ENCODE measurements around the gene C10orf120.

C10orf120 gene

DNA sequence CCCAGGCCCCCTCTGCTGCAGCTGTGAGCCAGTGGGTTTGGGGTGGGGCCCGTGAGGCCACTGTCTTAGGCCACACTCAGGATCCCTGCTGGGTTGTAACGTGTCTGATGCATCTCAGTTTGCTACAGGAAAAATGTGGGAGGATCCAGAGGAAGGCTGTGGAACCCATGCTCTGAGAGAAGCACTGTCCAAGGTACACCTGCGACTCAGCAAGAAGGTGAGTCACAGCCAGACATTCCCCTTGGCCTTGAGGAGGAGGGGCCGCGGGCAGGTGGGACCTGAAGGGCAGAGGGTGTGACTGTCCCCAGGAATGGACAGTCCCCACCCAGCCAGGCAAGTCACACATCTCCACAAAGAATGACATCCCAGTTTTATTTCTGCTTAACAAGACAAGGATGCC, 27.8 kb upstream of the C10orf120 start:
- no peak overlapping the region for H3K4me3 ChIP-seq (ENCODE audit: insufficient read depth, low read depth, low read length)
- no peaks in the 10 kb centered on the region for H3K9me3 ChIP-seq (ENCODE audit: control insufficient read depth, low read length)
- H3K36me3 ChIP-seq (ENCODE audit: control insufficient read depth, insufficient read depth, low read length) = no peaks in the 10 kb centered on the region
- 81 to 88% methylated on average over 5 of the region's 5 CpGs for WGBS, 2 experiments
- H3K27me3 ChIP-seq (ENCODE audit: control insufficient read depth, insufficient read depth, low read length, poor library complexity, severe bottlenecking) = no peaks in the 10 kb centered on the region
- no peaks in the 10 kb centered on the region for H3K4me1 ChIP-seq (ENCODE audit: control insufficient read depth, insufficient read depth, low read length)
- H3K27ac ChIP-seq (ENCODE audit: insufficient read depth, low read depth, low read length, poor library complexity, severe bottlenecking) = no peak overlapping the region

DNA sequence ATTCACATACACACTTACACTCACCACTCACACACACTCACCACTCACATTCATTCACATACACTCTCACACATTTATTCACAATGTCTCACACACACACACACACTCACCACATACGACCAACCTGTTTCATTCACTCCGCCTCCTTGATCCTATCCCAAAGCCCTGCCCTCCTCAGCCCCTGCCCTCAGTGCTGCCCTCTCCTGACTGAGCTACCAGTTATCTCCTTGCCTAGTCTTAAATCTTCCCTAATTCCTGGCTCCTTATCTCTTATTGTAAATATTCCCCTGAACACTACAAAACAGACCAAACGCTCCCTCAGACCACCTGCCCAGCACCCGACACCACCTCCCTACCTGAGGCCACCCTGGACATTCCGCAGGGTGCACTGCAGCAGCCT, 26.1 kb upstream of the C10orf120 start:
- Histone ChIP-seq H3K36me3 (ENCODE audit: control insufficient read depth, insufficient read depth, low read length) (no peaks in the 10 kb centered on the region), H3K4me1 (ENCODE audit: control insufficient read depth, insufficient read depth, low read length) (no peaks in the 10 kb centered on the region), H3K27me3 (ENCODE audit: control insufficient read depth, insufficient read depth, low read length, poor library complexity, severe bottlenecking) (no peaks in the 10 kb centered on the region), H3K27ac (ENCODE audit: insufficient read depth, low read depth, low read length, poor library complexity, severe bottlenecking) (no peak overlapping the region), H3K4me3 (ENCODE audit: insufficient read depth, low read depth, low read length) (no peak overlapping the region), H3K9me3 (ENCODE audit: control insufficient read depth, low read length) (no peaks in the 10 kb centered on the region)
- WGBS, 2 experiments = 89% methylated on average over 5 of the region's 5 CpGs

DNA sequence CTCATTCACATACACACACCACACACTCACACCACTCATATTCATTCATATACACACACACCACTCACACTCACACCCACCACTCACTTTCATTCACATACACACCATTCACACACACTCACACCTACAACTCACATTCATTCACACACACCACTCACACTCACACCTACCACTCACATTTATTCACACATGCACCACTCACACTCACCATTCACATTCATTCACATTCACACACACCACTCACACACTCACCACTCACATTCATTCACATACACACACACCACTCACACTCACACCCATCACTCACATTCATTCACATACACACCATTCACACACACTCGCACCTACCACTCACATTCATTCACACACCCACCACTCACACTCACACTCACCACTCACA, 25.4 kb upstream of the C10orf120 start:
- H3K27ac ChIP-seq (ENCODE audit: insufficient read depth, low read depth, low read length, poor library complexity, severe bottlenecking) = no peak overlapping the region
- WGBS, 2 experiments = 85 to 90% methylated on average over 1 of the region's 1 CpG
- no peaks in the 10 kb centered on the region for H3K27me3 ChIP-seq (ENCODE audit: control insufficient read depth, insufficient read depth, low read length, poor library complexity, severe bottlenecking)
- H3K36me3 ChIP-seq (ENCODE audit: control insufficient read depth, insufficient read depth, low read length) = no peaks in the 10 kb centered on the region
- no peaks in the 10 kb centered on the region for H3K9me3 ChIP-seq (ENCODE audit: control insufficient read depth, low read length)
- H3K4me3 ChIP-seq (ENCODE audit: insufficient read depth, low read depth, low read length) = no peak overlapping the region
- no peaks in the 10 kb centered on the region for H3K4me1 ChIP-seq (ENCODE audit: control insufficient read depth, insufficient read depth, low read length)

DNA sequence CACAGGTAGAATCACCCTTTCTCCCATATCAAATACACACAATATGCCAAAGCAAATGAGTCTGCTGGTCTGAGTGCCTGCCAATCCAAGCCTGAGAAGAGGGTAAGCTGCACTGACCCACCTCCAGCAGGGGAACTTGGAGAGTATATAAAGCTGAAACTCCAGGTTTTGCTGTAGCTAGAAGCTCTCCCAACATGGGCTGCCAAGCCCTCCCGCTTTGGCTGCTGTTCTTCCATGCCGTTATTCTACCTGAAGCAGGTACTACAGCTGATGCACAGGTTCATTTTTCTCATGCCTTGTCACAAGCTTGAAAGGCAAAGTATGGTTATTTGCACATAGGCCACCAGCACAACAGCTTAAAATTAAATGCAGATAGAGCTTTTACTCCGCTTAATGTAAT, 21.5 kb upstream of the C10orf120 start:
- H3K4me1 ChIP-seq (ENCODE audit: control insufficient read depth, insufficient read depth, low read length) = no peaks in the 10 kb centered on the region
- no peak overlapping the region for H3K27ac ChIP-seq (ENCODE audit: insufficient read depth, low read depth, low read length, poor library complexity, severe bottlenecking)
- H3K4me3 ChIP-seq (ENCODE audit: insufficient read depth, low read depth, low read length) = no peak overlapping the region
- no peaks in the 10 kb centered on the region for H3K27me3 ChIP-seq (ENCODE audit: control insufficient read depth, insufficient read depth, low read length, poor library complexity, severe bottlenecking)
- no peaks in the 10 kb centered on the region for H3K36me3 ChIP-seq (ENCODE audit: control insufficient read depth, insufficient read depth, low read length)
- no peaks in the 10 kb centered on the region for H3K9me3 ChIP-seq (ENCODE audit: control insufficient read depth, low read length)
- WGBS, 2 experiments = 92 to 96% methylated on average over 2 to 3 of the region's 3 CpGs

DNA sequence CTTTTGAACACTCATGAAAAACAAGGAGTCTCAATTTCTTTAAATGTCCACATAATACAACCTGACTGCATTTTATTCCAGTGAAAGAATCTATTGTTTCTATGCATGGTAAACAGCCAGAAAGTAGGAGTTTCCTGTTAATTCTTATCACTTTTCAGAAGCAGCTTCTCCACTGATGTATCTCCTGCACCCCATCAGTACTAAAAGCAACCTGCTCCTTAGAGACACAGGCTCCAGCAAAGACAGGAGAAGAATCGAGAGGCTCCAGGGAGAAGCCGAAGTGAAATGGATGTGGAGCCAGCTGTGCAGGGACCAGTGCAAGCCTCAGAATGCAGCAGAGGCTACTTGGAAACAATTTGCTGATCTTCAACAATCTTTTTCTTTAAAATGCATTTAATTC, 16.4 kb upstream of the C10orf120 start:
- H3K4me3 ChIP-seq (ENCODE audit: insufficient read depth, low read depth, low read length) = no peak overlapping the region
- H3K27ac ChIP-seq (ENCODE audit: insufficient read depth, low read depth, low read length, poor library complexity, severe bottlenecking) = no peak overlapping the region
- H3K27me3 ChIP-seq (ENCODE audit: control insufficient read depth, insufficient read depth, low read length, poor library complexity, severe bottlenecking) = no peaks in the 10 kb centered on the region
- WGBS, 2 experiments = 90 to 92% methylated on average over 2 of the region's 2 CpGs
- no peaks in the 10 kb centered on the region for H3K4me1 ChIP-seq (ENCODE audit: control insufficient read depth, insufficient read depth, low read length)
- no peaks in the 10 kb centered on the region for H3K36me3 ChIP-seq (ENCODE audit: control insufficient read depth, insufficient read depth, low read length)
- no peaks in the 10 kb centered on the region for H3K9me3 ChIP-seq (ENCODE audit: control insufficient read depth, low read length)

DNA sequence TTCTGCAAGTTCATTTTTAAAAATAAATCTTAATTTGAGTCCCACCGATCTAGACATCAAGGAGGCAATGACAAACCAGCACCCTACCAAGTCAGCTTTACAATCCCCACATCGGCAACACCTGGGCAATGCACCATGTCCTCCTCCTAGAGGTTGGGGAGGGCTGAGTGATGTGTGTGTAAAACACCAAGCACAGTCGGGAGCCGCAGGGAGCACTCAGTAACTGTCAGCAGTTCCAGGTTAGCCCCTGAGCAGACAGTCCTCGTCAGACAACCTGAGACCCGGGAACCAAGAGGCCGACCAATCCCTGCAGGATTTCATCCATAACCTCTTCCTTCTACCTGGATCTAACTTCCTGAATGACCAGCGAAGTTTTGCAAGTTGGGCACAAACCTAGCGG, 15.9 kb upstream of the C10orf120 start:
- no peaks in the 10 kb centered on the region for H3K4me1 ChIP-seq (ENCODE audit: control insufficient read depth, insufficient read depth, low read length)
- WGBS, 2 experiments = 86 to 88% methylated on average over 8 to 9 of the region's 9 CpGs
- H3K4me3 ChIP-seq (ENCODE audit: insufficient read depth, low read depth, low read length) = no peak overlapping the region
- no peaks in the 10 kb centered on the region for H3K9me3 ChIP-seq (ENCODE audit: control insufficient read depth, low read length)
- H3K36me3 ChIP-seq (ENCODE audit: control insufficient read depth, insufficient read depth, low read length) = no peaks in the 10 kb centered on the region
- no peak overlapping the region for H3K27ac ChIP-seq (ENCODE audit: insufficient read depth, low read depth, low read length, poor library complexity, severe bottlenecking)
- no peaks in the 10 kb centered on the region for H3K27me3 ChIP-seq (ENCODE audit: control insufficient read depth, insufficient read depth, low read length, poor library complexity, severe bottlenecking)

DNA sequence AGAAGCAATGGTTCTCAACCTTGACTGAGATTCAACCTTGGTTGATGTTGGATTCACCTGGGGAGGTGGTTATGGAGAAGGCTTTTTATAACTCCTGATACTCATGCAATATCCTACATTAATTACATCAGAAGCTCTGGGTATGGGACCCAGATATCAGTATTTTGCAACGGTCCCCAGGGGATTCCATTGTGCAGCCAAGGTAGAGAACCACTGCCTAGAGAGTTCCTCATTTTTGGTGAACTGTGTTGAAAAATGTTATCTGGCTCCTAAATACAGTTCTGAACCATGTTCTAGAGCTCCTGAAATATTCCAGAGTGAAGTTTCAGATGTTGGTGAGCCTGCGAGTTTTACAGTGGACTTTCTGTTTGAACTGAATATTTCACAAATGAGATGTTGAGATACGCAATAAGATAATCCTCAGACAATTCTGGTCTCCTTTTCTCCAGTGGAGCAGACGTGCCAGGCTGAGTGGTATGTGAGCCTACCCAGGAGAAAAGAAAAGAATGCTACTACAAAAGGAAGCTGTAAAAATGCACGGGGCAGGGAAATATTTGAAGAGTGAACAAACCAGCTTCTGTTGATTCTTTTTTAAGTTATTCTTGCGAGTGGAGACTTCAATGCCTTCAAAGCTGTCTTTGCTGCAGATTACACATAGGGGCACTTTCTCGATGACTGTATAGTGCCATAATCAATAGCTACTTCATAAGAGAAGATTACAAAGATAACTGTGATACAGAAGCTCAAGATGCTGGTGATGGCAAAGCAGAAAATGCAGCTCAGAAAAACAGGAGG, 13.6 kb upstream of the C10orf120 start:
- no peaks in the 10 kb centered on the region for H3K9me3 ChIP-seq (ENCODE audit: control insufficient read depth, low read length)
- H3K27ac ChIP-seq (ENCODE audit: insufficient read depth, low read depth, low read length, poor library complexity, severe bottlenecking) = no peak overlapping the region
- WGBS, 2 experiments = 83 to 91% methylated on average over 7 of the region's 7 CpGs
- H3K4me1 ChIP-seq (ENCODE audit: control insufficient read depth, insufficient read depth, low read length) = no peaks in the 10 kb centered on the region
- H3K36me3 ChIP-seq (ENCODE audit: control insufficient read depth, insufficient read depth, low read length) = no peaks in the 10 kb centered on the region
- H3K4me3 ChIP-seq (ENCODE audit: insufficient read depth, low read depth, low read length) = no peak overlapping the region
- H3K27me3 ChIP-seq (ENCODE audit: control insufficient read depth, insufficient read depth, low read length, poor library complexity, severe bottlenecking) = no peaks in the 10 kb centered on the region

DNA sequence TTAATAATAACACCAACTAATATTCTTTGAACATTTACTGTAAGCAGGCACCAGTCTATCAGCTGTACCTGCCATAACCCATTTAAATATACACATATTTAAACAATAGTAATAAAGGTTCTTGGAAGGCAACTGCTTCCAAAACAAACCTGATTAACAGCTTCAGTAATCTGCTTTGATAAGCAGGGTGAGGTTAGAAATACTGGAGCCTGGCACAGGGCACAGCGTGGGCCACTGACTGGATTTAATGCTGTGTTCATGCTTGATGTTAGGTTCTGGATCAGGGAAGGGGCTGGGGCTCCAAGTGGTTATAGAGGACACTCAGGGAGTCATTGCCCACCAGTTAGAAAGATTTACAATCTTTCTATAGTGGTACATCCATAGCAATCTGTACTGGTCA, 10.9 kb upstream of the C10orf120 start:
- no peaks in the 10 kb centered on the region for H3K4me1 ChIP-seq (ENCODE audit: control insufficient read depth, insufficient read depth, low read length)
- H3K9me3 ChIP-seq (ENCODE audit: control insufficient read depth, low read length) = no peaks in the 10 kb centered on the region
- no peak overlapping the region for H3K27ac ChIP-seq (ENCODE audit: insufficient read depth, low read depth, low read length, poor library complexity, severe bottlenecking)
- no peaks in the 10 kb centered on the region for H3K27me3 ChIP-seq (ENCODE audit: control insufficient read depth, insufficient read depth, low read length, poor library complexity, severe bottlenecking)
- WGBS, 2 experiments = 95 to 96% methylated on average over 1 of the region's 1 CpG
- H3K4me3 ChIP-seq (ENCODE audit: insufficient read depth, low read depth, low read length) = no peak overlapping the region
- H3K36me3 ChIP-seq (ENCODE audit: control insufficient read depth, insufficient read depth, low read length) = no peaks in the 10 kb centered on the region

DNA sequence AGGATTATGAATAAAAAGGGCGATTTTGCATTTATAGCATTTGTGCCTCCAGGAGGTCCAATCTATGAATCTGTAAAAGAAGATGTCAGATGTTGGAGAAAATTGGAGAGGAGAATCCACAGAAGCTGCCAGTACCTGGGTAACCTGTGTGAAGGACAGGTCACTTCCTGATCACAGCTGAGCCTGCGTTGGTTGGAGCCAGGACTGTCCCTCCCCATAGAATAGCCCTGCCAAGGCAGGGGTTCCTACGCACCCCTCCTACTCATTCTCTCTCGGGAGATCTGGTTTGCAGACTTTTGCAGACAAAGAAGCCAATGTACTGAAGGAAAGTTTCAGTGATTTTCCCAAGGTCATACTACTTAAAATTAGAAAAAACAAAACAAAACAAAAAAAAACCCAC, 10.3 kb upstream of the C10orf120 start:
- no peaks in the 10 kb centered on the region for H3K4me1 ChIP-seq (ENCODE audit: control insufficient read depth, insufficient read depth, low read length)
- no peak overlapping the region for H3K27ac ChIP-seq (ENCODE audit: insufficient read depth, low read depth, low read length, poor library complexity, severe bottlenecking)
- no peaks in the 10 kb centered on the region for H3K27me3 ChIP-seq (ENCODE audit: control insufficient read depth, insufficient read depth, low read length, poor library complexity, severe bottlenecking)
- no peaks in the 10 kb centered on the region for H3K36me3 ChIP-seq (ENCODE audit: control insufficient read depth, insufficient read depth, low read length)
- no peak overlapping the region for H3K4me3 ChIP-seq (ENCODE audit: insufficient read depth, low read depth, low read length)
- WGBS, 2 experiments = 79 to 85% methylated on average over 4 of the region's 4 CpGs
- no peaks in the 10 kb centered on the region for H3K9me3 ChIP-seq (ENCODE audit: control insufficient read depth, low read length)

DNA sequence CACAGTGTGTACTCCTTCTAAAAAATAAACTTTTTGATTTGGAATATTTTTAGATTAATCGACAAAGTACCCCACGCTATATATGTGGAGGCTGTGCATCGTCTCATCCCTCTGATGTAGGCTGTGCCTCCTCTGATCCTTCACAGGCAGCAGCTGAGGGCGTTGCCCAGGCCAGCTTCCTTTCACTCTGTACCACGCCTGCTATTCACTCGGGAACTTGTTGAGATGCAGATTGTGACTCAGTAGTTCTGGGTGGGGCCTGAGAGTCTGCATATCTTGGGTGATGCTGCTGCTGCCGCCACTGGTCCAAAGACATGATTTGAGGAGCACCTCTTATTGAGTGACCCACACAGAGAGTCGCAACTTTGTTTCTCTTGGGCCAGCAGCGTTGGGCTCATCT, 7.9 kb upstream of the C10orf120 start:
- WGBS, 2 experiments = 80 to 89% methylated on average over 9 of the region's 9 CpGs

DNA sequence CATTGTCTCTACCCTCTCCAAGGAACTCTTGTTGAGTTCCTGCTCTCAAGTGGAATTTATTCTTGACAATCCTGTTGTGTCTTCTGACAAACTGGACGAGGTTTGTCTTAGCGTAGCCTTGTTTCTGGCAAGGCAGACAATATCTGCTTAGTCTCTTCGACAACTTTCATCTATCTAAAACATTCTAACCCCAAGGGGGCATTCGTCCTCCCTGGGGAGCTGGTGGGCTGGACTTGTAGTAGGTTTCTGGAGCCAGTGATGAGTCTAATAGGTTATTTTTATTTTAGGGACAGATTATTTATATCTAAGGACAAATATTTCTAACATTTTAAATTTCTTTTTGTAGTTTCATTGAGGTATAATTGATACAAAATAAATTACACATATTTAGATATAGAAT, 7.3 kb upstream of the C10orf120 start:
- Histone ChIP-seq H3K4me3 (ENCODE audit: insufficient read depth, low read depth, low read length) (no peak overlapping the region), H3K4me1 (ENCODE audit: control insufficient read depth, insufficient read depth, low read length) (no peaks in the 10 kb centered on the region), H3K27ac (ENCODE audit: insufficient read depth, low read depth, low read length, poor library complexity, severe bottlenecking) (no peak overlapping the region), H3K9me3 (ENCODE audit: control insufficient read depth, low read length) (no peaks in the 10 kb centered on the region), H3K36me3 (ENCODE audit: control insufficient read depth, insufficient read depth, low read length) (no peaks in the 10 kb centered on the region), H3K27me3 (ENCODE audit: control insufficient read depth, insufficient read depth, low read length, poor library complexity, severe bottlenecking) (no peaks in the 10 kb centered on the region)
- 85 to 88% methylated on average over 3 of the region's 4 CpGs for WGBS, 2 experiments

More for the DNA sequence above, 7.9 kb upstream of the C10orf120 start:
- Histone ChIP-seq H3K27me3 (ENCODE audit: control insufficient read depth, insufficient read depth, low read length, poor library complexity, severe bottlenecking) (no peaks in the 10 kb centered on the region), H3K4me1 (ENCODE audit: control insufficient read depth, insufficient read depth, low read length) (no peaks in the 10 kb centered on the region), H3K36me3 (ENCODE audit: control insufficient read depth, insufficient read depth, low read length) (no peaks in the 10 kb centered on the region), H3K4me3 (ENCODE audit: insufficient read depth, low read depth, low read length) (no peak overlapping the region), H3K27ac (ENCODE audit: insufficient read depth, low read depth, low read length, poor library complexity, severe bottlenecking) (no peak overlapping the region), H3K9me3 (ENCODE audit: control insufficient read depth, low read length) (no peaks in the 10 kb centered on the region)
